GM12875 (cell line): Measurements from ENCODE around the gene ACOT4.
"Not testable (repeated sequence)": the region's sequence is repeated elsewhere in the genome, so short reads cannot be mapped to it uniquely, and the experiment has no call there.

ENCODE experiments used
- H3K4me3 ChIP-seq: one replicate; pipeline ENCODE4 v1.5.1; 2011; ENCODE audit warnings: low read depth, low read length, control low read depth
- TF ChIP-seq, protein P1 (sequence below): IDR thresholded peaks from 2 replicates; pipeline ENCODE4 v1.5.1; 2011; ENCODE audit warnings: low read depth, mild to moderate bottlenecking, control low read depth, inconsistent platforms, low read length, moderate library complexity, borderline replicate concordance; ENCODE audit not compliant: insufficient read depth

Gene ACOT4

GRCh38 chr14:73588695-73589094 is 3.0 kb upstream of the ACOT4 start:
- TF ChIP-seq, protein P1, sequence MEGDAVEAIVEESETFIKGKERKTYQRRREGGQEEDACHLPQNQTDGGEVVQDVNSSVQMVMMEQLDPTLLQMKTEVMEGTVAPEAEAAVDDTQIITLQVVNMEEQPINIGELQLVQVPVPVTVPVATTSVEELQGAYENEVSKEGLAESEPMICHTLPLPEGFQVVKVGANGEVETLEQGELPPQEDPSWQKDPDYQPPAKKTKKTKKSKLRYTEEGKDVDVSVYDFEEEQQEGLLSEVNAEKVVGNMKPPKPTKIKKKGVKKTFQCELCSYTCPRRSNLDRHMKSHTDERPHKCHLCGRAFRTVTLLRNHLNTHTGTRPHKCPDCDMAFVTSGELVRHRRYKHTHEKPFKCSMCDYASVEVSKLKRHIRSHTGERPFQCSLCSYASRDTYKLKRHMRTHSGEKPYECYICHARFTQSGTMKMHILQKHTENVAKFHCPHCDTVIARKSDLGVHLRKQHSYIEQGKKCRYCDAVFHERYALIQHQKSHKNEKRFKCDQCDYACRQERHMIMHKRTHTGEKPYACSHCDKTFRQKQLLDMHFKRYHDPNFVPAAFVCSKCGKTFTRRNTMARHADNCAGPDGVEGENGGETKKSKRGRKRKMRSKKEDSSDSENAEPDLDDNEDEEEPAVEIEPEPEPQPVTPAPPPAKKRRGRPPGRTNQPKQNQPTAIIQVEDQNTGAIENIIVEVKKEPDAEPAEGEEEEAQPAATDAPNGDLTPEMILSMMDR = no peak
- no peak overlapping the region for H3K4me3 ChIP-seq

- no peak overlapping the region for H3K4me3 ChIP-seq
- TF ChIP-seq, protein P1 = no peak
These were observed 2.6 kb upstream of the ACOT4 start for GRCh38 chr14:73589116-73589515.

DNA sequence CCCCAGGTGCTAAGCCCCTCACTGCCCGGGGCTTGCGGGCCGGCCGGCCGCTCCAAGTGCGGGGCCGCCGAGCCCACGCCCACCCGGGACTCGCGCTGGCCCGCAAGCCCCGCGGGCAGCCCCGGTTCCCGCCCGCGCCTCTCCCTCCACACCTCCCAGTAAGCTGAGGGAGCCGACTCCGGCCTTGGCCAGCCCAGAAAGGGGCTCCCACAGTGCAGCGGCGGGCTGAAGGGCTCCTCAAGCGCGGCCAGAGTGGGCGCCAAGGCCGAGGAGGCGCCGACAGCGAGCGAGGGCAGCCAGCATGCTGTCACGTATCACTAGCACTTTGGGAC is 1.0 kb upstream of the ACOT4 start:
- not testable (repeated sequence) for H3K4me3 ChIP-seq

DNA sequence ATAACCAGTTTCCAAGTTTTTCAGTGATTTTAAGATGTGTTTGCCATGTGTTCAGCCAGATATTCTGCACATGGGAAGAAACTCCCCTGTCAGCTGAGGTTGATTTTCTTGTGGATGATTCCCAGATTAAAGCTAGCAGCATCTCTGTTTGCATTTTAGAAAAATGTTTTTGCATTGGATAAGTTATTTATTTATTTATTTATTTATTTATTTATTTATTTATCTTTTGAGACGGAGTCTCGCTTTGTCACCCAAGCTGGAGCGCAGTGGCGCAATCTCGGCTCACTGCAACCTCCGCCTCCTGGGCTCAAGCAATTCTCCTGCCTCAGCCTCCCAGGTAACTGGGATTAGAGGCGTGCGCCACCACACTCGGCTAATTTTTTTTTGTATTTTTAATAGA is 2.8 kb downstream of the ACOT4 start:
- TF ChIP-seq, protein P1 = no peak
- H3K4me3 ChIP-seq = no peak overlapping the region

DNA sequence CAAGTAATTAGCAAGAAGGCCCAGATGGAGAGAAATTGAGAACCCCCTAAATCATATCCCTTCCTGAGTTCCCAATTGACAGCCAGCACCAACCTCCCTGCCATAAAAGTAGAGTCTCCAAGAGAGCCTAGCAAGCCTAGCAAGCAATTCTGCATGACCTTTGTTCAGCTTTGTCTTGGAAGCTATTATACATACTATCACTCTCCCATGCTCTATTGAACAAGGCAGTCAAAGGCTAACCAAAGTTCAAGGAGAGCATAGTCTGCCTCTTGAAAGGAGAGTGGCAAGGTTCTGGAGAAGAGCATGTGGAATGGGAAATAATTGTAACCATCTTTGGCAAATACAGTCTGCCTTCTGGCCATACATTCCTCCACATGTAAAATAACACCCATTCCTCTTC is 7.8 kb downstream of the ACOT4 start:
- H3K4me3 ChIP-seq = no peak overlapping the region
- TF ChIP-seq, protein P1 = no peak

GRCh38 chr14:73602994-73603393 is 11.3 kb downstream of the ACOT4 start:
- TF ChIP-seq, protein P1 = no peak
- H3K4me3 ChIP-seq = no peak overlapping the region

DNA sequence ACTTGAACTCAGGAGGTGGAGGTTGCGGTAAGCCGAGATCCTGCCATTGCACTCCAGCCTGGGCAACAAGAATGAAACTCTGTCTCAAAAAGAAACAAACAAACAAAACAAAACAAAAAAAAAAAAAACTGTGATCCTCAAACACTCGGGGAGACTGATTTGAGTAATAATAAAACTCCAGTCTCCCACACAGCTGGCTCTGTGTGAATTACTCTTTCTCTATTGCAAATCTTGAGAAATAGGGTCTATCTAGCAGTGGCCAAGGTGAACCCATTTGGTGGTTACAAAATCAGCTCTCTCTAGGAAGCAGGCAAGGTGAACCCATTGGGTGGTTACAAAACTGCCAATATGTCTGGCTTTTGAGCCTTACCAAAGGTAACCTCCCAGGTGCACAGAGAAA is 14.6 kb downstream of the ACOT4 start:
- TF ChIP-seq, protein P1 = no peak
- no peak overlapping the region for H3K4me3 ChIP-seq

DNA sequence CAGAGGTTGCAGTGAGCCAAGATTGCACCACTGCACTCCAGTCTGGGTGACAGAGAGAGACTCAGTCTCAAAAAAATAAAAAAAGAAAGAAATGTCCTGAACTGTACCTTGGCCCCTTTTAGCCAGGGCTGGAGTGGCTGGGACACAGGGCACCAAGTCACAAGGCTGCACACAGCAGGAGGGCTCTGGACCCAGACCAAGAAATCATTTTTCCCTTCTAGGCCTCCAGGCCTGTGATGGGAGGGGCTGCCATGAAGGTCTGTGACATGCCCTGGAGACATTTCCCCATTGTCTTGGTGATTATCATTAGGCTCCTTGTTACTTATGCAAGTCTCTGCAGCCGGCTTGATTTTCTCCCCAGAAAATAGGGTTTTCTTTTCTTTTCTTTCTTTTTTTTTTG is 15.6 kb downstream of the ACOT4 start:
- H3K4me3 ChIP-seq = no peak overlapping the region
- TF ChIP-seq, protein P1 = no peak
